HepG2 (cell line): ENCODE results near the gene EEF1E1. TPM values are rescaled to one million over a fixed set of nuclear protein-coding genes. Genes with fewer than 3 reads are reported as not detected.

Source experiments
- CEBPB ChIP-seq: IDR thresholded peaks from 2 replicates; pipeline ENCODE4 v1.6.1; 2011; ENCODE audit warnings: low read depth, low read length, improper control_type of control experiment, borderline replicate concordance
- FOXK1 ChIP-seq: sonication (generic); formaldehyde crosslinking; IDR thresholded peaks from 2 replicates; pipeline ENCODE4 v1.4.0; 2020; ENCODE audit warnings: low read depth, missing genetic modification reagents, borderline replicate concordance
- FOXO1 ChIP-seq: sonication (generic); formaldehyde crosslinking; IDR thresholded peaks from 2 replicates; pipeline ENCODE4 v1.4.0; 2020; ENCODE audit warnings: missing genetic modification reagents
- GATA4 ChIP-seq: sonication (generic); IDR thresholded peaks from 2 replicates; pipeline ENCODE4 v1.6.1; 2016; ENCODE audit warnings: antibody characterized with exemption, low read depth, borderline replicate concordance
- GZF1 ChIP-seq: sonication (generic); formaldehyde crosslinking; IDR thresholded peaks from 2 replicates; pipeline ENCODE4 v1.5.1; 2020; ENCODE audit warnings: mild to moderate bottlenecking, missing genetic modification reagents
- IRF2 ChIP-seq: IDR thresholded peaks from 2 replicates; pipeline ENCODE4 v1.6.1; 2018; ENCODE audit warnings: missing genetic modification reagents, missing compliant biosample characterization
- ISL2 ChIP-seq: sonication (generic); formaldehyde crosslinking; IDR thresholded peaks from 2 replicates; pipeline ENCODE4 v1.5.0; 2020; ENCODE audit warnings: missing genetic modification reagents
- KDM5A ChIP-seq: fragments of 200-600 bp; sonication (generic); IDR thresholded peaks from 2 replicates; pipeline ENCODE4 v1.7.0; 2018; ENCODE audit warnings: antibody characterized with exemption, mild to moderate bottlenecking, low read length, borderline replicate concordance
- KLF16 ChIP-seq, 2 experiments: sonication (generic) in 1 of 2; formaldehyde crosslinking in 1 of 2; IDR thresholded peaks; 2 replicates each; pipeline versions ENCODE4 v1.6.1 to v1.8.0; 2016 to 2023; ENCODE audit warnings: missing genetic modification reagents in 2 of 2, missing compliant biosample characterization in 1 of 2
- MIER2 ChIP-seq: IDR thresholded peaks from 2 replicates; pipeline ENCODE4 v1.6.1; 2016; ENCODE audit warnings: missing biosample characterization, missing genetic modification reagents
- NCOR1 ChIP-seq: fragments of 200-600 bp; sonication (generic); IDR thresholded peaks from 2 replicates; pipeline ENCODE4 v1.7.0; 2017; ENCODE audit warnings: antibody characterized with exemption, low read length, borderline replicate concordance
- NR2F2 ChIP-seq: IDR thresholded peaks from 2 replicates; pipeline ENCODE4 v1.6.1; 2012; ENCODE audit warnings: low read depth, inconsistent platforms, borderline replicate concordance
- PITX1 ChIP-seq: sonication (generic); formaldehyde crosslinking; IDR thresholded peaks from 2 replicates; pipeline ENCODE4 v1.5.1; 2020; ENCODE audit warnings: mild to moderate bottlenecking, missing genetic modification reagents
- RCOR2 ChIP-seq: IDR thresholded peaks from 2 replicates; pipeline ENCODE4 v1.6.1; 2016; ENCODE audit warnings: missing biosample characterization, missing genetic modification reagents
- RXRB ChIP-seq: IDR thresholded peaks from 2 replicates; pipeline ENCODE4 v1.6.1; 2016; ENCODE audit warnings: borderline replicate concordance, missing genetic modification reagents, missing compliant biosample characterization
- TBX3 ChIP-seq: fragments of 450-650 bp; IDR thresholded peaks from 2 replicates; pipeline ENCODE4 v1.6.1; 2017; ENCODE audit warnings: antibody characterized with exemption, mild to moderate bottlenecking, inconsistent platforms, borderline replicate concordance
- ZNF546 ChIP-seq: sonication (generic); formaldehyde crosslinking; conservative IDR thresholded peaks from 2 replicates; pipeline ENCODE4 v1.8.1; 2023; ENCODE audit warnings: mild to moderate bottlenecking, missing genetic modification reagents
- ZNF556 ChIP-seq: sonication (generic); formaldehyde crosslinking; IDR thresholded peaks from 2 replicates; pipeline ENCODE4 v1.4.0; 2020; ENCODE audit warnings: mild to moderate bottlenecking, missing genetic modification reagents, borderline replicate concordance
- polyA plus RNA-seq, 8 experiments: library from polyadenylated mRNA; depleted of rRNA in 3 of 8; stranded (reverse) in 7 of 8; unstranded in 1 of 8; fragments of >200 nt; fragmentation: Illumina TruSeq in 4 of 8; extraction: Trizol in 4 of 8; gene quantifications; 2 replicates each; pipeline versions ENCODE4 v1.2.1 to v1.2.3, GENCODE V29; 2011 to 2016; ENCODE audit warnings: low read depth in 4 of 8, missing spikeins in 1 of 8, mixed read lengths in 1 of 8; ENCODE audit not compliant: insufficient read depth in 1 of 8
- total RNA-seq, 5 experiments: library from RNA; depleted of rRNA; stranded (reverse); fragments of >200 nt; fragmentation: Illumina TruSeq; extraction: Trizol; gene quantifications; 2 replicates each; pipeline ENCODE4 v1.2.3, GENCODE V29; 2016; ENCODE audit warnings: low read depth in 1 of 5
- TF ChIP-seq, protein P1 (sequence below): sonication (generic); formaldehyde crosslinking; IDR thresholded peaks from 2 replicates; pipeline ENCODE4 v1.5.0; 2020; ENCODE audit warnings: mild to moderate bottlenecking, missing genetic modification reagents, borderline replicate concordance
- TF ChIP-seq, protein P2 (sequence below): sonication (generic); formaldehyde crosslinking; IDR thresholded peaks from 2 replicates; pipeline ENCODE4 v1.4.0; 2020; ENCODE audit warnings: missing genetic modification reagents
- TF ChIP-seq, protein P3 (sequence below): IDR thresholded peaks from 2 replicates; pipeline ENCODE4 v1.6.1; 2018; ENCODE audit warnings: missing genetic modification reagents, mild to moderate bottlenecking, missing compliant biosample characterization
- TF ChIP-seq, protein P4 (sequence below): sonication (generic); formaldehyde crosslinking; IDR thresholded peaks from 2 replicates; pipeline ENCODE4 v1.4.0; 2020; ENCODE audit warnings: missing genetic modification reagents, borderline replicate concordance

Gene EEF1E1
- total and polyA plus RNA-seq, 2 of the 13 experiments (the other 11 are each of a cell fraction or from before 2014, with no cell fraction given): 128 to 188 TPM

GRCh38 chr6:8137529-8137939 is 35.2 kb upstream of the EEF1E1 start (continued):
- TF ChIP-seq, protein P1, sequence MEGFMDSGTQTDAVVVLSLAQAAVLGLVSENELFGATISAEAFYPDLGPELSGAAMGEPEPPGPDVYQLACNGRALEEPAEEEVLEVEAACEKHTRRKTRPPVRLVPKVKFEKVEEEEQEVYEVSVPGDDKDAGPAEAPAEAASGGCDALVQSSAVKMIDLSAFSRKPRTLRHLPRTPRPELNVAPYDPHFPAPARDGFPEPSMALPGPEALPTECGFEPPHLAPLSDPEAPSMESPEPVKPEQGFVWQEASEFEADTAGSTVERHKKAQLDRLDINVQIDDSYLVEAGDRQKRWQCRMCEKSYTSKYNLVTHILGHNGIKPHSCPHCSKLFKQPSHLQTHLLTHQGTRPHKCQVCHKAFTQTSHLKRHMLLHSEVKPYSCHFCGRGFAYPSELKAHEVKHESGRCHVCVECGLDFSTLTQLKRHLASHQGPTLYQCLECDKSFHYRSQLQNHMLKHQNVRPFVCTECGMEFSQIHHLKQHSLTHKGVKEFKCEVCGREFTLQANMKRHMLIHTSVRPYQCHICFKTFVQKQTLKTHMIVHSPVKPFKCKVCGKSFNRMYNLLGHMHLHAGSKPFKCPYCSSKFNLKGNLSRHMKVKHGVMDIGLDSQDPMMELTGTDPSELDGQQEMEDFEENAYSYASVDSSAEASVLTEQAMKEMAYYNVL (CRISPR knock-in tag): peak; percentile 95
- TF ChIP-seq IRF2 (CRISPR knock-in tag) (peak; percentile 57), FOXK1 (CRISPR knock-in tag) (peak; percentile 38; the same call in 1 of the 2 replicates), MIER2 (peak; percentile 47; the same call in 1 of the 2 replicates), ISL2 (peak; percentile 79), ZNF546 (no peak), NCOR1 (peak; percentile 89), RXRB (CRISPR knock-in tag) (peak; percentile 69; the same call in 1 of the 2 replicates), KDM5A (no peak), TBX3 (peak; percentile 44; the same call in 1 of the 2 replicates), KLF16 (CRISPR knock-in tag; IDR thresholded peaks at IDR 0.05) (peak in 1 of 2 experiments; percentile 45; a peak in 1 of 4 replicates), RCOR2 (CRISPR knock-in tag) (peak; percentile 87; the same call in 1 of the 2 replicates), FOXO1 (CRISPR knock-in tag) (peak; percentile 71; the same call in 1 of the 2 replicates), ZNF556 (no peak), PITX1 (CRISPR knock-in tag) (peak; percentile 60; the same call in 1 of the 2 replicates), NR2F2 (peak; percentile 79), CEBPB (peak; percentile 80; the same call in 1 of the 2 replicates), GZF1 (CRISPR knock-in tag) (no peak), GATA4 (peak; percentile 90; the same call in 1 of the 2 replicates)
- TF ChIP-seq, protein P2, sequence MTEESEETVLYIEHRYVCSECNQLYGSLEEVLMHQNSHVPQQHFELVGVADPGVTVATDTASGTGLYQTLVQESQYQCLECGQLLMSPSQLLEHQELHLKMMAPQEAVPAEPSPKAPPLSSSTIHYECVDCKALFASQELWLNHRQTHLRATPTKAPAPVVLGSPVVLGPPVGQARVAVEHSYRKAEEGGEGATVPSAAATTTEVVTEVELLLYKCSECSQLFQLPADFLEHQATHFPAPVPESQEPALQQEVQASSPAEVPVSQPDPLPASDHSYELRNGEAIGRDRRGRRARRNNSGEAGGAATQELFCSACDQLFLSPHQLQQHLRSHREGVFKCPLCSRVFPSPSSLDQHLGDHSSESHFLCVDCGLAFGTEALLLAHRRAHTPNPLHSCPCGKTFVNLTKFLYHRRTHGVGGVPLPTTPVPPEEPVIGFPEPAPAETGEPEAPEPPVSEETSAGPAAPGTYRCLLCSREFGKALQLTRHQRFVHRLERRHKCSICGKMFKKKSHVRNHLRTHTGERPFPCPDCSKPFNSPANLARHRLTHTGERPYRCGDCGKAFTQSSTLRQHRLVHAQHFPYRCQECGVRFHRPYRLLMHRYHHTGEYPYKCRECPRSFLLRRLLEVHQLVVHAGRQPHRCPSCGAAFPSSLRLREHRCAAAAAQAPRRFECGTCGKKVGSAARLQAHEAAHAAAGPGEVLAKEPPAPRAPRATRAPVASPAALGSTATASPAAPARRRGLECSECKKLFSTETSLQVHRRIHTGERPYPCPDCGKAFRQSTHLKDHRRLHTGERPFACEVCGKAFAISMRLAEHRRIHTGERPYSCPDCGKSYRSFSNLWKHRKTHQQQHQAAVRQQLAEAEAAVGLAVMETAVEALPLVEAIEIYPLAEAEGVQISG: peak; percentile 35; the same call in 1 of the 2 replicates
- TF ChIP-seq, protein P3, sequence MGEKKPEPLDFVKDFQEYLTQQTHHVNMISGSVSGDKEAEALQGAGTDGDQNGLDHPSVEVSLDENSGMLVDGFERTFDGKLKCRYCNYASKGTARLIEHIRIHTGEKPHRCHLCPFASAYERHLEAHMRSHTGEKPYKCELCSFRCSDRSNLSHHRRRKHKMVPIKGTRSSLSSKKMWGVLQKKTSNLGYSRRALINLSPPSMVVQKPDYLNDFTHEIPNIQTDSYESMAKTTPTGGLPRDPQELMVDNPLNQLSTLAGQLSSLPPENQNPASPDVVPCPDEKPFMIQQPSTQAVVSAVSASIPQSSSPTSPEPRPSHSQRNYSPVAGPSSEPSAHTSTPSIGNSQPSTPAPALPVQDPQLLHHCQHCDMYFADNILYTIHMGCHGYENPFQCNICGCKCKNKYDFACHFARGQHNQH: peak; percentile 42; the same call in 1 of the 2 replicates
- TF ChIP-seq, protein P4, sequence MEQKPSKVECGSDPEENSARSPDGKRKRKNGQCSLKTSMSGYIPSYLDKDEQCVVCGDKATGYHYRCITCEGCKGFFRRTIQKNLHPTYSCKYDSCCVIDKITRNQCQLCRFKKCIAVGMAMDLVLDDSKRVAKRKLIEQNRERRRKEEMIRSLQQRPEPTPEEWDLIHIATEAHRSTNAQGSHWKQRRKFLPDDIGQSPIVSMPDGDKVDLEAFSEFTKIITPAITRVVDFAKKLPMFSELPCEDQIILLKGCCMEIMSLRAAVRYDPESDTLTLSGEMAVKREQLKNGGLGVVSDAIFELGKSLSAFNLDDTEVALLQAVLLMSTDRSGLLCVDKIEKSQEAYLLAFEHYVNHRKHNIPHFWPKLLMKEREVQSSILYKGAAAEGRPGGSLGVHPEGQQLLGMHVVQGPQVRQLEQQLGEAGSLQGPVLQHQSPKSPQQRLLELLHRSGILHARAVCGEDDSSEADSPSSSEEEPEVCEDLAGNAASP (CRISPR knock-in tag): 0 out of 2 replicates have a peak, but pooled peaks have one; percentile 54
